ENCODE measurements around the gene SH3BP5L.

SH3BP5L gene

DNA sequence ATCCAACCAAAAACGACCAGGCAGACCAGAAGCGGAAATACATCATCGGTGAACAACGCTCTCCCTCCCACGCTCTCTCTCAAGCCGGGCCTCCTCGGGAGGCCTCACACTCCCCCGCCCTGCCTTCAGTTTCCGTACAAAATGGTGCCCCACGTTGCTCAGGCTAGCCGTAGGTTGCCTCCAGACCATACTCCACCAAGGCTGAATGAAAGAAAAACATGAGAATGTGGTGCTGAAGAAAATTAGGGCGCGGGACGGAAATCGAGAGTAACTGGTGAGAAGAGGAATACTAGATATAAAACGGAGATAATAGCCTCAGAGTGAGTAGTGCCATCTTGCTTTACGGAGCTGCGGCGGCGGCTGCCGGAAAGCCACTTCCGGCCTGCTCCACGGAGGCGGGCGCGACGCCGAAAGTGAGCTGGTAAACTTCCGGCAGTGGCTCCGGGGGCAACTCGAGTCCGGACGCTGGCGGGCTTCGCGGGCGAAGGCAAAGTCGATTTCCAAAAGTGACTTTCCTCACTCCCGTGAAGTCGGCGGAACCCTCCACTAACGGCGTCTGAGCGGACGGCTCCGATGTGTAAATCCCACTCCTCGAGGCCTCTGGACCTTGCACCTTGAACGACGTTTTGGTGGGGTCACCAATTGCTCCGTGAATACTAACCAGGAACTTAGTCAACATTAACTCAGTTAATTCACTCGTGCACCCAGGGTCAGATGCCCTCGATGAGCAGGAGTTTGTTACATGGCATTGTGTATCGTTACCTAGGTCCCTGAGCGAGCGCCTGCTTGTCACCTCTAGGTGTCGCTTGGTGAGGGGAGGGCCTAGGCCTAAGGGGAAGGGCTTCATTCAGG is at the start of gene SH3BP5L:
Gene SH3BP5L (minus strand): TSS at position 7 of the 852 bp plus-strand sequence. CDS start 980 bp downstream, outside the sequence.
- DNase-seq (ENCODE audit: low spot score), result peak; percentile 96

DNA sequence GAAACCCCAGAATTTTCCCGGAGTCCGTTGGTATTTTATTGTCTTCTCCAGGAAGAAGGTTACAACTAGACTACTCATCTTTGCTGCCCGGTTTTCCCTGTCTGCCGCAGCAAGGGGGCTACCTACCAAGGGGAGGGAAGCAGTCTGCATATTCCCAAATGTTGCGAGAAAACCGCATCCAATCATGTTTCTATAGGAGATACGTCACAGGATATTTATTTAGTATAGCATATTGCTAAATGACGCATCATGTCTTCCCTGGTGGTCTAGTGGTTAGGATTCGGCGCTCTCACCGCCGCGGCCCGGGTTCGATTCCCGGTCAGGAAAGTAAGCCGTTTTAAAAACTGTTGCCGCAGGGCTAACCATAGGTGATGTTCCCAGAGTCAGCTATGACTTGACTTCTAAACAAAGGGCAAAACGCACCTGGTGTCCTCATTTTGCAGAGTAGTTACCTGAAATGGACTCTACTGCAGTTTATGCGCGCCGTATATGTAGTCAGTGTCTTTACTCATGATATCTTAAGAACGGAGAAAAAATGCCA is 48.3 kb upstream of the SH3BP5L start:
- peak; percentile 94 for DNase-seq (ENCODE audit: low spot score)

DNA sequence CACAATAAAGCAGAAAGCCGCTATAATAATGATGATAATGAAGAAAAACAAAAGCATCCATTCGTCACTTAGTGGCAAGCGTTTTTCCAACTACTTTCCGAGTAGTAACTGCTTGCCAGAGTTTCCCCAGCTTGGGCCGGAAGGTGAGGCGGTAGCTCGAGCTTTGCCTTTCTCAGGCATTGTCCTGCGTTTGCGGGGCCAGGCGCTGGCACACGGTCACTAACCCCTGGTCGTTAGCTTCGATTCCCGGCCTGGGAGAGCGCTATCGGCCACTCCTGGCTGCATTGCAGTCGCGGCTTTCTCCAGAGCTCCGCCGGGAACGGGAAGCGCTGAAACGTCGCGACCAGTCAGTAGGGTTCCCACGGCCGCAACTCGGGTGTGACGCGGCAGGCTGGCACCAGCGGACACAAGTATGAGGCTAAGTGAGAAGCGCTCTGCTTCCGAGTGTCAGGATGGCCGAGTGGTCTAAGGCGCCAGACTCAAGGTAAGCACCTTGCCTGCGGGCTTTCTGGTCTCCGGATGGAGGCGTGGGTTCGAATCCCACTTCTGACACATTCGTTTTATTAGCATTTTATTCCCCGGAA is 47.8 kb upstream of the SH3BP5L start:
- DNase-seq (ENCODE audit: low spot score), result peak; percentile 98

DNA sequence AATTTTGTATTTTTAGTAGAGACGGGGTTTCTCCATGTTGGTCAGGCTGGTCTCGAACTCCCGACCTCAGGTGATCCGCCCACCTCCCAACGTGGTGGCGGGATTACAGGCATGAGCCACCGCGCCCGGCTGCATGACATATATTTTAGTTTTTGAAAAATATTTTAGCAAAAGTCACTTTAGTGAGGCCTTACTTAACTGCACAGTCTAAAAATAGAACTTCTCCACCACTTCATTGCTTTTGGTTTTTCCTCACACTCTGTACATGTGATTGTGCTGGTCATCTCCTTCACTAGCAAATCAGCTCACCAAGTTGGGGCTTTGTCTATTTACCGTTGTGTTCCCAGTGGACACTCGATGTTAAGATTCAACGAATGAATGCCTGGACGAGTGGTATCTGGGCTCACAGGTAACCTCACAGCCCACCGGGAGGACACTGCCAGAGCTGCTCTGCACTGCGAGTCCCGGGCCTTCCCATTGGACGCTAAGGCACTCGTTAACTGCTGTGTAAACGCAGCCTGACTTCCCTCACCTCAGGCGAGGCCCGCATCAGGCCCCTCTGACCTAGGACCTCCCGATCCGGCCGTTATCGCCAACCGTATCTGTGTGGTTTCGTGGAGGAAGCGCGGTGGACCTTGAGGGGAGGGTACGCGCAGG is 47.2 kb upstream of the SH3BP5L start:
- DNase-seq (ENCODE audit: low spot score), result peak; percentile 71

DNA sequence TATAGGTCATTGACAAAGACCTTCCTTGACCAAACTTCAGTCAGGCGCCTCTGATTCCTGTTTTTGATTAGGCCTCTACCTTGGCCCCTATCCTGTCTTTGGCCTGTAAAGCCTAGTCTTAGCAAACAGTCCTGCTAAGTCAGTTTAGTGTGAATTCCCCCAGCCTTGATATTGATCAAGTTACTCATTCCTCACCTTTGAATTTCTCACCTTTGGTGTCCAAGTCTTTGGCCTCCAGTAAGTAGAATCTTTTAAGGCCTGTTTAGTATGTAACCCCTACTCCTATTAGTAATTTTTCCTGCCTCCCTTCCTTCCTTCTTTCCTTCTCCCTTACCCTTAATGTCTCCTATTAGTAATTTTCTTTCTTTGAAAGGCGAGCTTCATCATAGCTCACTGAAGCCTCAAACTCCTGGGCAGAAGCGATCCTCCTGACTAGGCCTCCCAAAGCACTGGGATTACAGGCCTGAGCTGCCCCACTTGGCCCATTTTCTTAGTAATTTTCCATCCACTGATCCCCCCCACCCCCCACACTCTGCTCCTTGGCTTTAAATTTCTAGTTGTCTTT is 46.2 kb upstream of the SH3BP5L start:
- no peak for DNase-seq (ENCODE audit: low spot score)

DNA sequence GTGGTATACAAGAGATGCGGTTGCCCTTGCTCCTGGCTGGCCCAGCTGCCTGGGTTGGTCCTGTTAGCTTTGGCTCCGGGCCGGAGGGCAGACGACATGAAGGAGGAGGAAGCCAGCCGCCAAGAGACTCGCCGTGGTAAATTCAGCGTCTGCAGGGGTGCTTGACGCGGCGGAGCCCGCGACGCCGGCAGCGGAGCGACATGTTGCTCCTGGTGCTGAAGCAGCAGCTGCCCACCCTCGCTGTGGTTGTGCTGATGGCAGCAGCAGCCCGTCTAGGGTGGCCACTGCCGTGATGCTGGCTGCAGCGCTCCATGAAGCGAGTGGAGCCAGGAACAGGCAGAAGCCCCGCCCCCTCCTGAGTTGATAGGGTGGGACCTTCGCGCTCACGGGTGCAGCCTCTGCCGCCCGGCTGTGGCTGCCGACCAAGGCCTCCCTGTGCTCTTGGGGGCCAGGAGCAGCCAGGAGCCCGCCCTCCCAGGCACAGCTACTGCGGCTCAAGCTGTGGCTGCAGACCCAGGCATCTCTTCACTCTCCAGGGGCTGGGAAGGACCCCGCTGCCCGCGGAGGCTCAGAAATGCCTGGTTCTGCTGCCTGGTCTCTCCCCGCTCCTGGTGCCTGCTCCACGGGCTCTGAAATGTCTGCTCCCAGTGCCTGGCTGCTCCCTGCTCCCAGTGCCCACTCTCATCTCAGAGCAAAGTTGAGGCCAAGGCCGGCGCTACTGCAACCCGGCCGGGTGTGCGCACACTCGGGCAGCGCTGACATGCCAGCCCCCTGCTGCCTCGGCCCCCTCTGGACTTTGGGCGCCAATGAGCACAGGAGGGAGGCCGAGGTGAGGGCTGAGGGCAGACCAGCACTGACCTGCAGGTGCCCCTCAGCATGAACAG is 37.5 kb upstream of the SH3BP5L start:
- DNase-seq (ENCODE audit: low spot score), result peak; percentile 72

DNA sequence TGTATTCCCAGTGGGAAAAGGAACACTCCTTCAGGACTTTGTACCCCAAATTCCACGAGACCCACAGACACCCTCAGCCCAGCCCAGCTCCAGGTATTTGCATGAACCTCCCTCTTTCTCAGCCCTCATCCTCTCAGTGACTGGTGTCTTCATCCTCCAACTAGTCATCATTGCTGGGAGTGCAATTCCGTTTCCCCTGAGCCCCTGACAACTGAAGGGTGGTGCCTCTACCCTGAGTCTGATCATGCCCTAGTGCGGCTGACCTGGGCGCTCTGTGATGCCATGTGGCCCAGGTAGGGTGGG is 36.9 kb upstream of the SH3BP5L start:
- DNase-seq (ENCODE audit: low spot score), result no peak

DNA sequence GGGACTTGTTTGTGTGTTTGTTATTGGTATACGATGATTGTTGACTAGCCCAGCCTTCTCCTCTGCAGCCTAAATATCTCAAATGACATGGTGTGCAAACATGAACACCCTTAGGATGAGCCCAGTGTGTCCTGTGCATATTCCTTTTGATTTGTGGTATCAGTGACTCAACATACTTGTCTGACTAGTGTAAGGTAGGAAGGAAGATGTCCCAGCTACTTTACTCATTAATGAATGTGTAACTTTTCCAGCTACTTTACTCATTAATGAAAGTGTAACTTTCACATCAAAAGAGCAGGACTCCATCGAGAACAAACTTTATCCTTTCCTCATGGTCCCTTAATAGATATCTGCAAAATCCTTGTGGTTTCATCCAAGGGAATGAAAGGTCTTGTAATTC is 35.9 kb upstream of the SH3BP5L start:
- DNase-seq (ENCODE audit: low spot score), result no peak

DNA sequence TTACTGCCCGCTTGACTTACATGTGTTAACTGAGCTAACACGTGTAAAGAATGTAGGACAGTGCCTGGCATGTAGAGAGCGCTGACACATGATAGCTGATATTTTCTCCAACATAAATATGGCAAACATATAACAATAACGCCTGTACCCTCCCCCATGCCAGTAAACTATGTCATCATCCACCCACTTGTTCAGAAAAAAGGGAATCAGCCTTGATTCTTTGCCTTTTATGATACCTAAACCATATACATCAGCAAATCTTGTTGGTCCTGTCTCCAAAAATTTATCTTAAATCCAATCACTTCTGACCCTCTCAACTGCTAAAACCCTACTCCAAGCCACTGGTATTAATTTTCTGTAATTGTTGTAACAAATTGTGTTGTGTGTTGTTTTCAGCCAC is 34.3 kb upstream of the SH3BP5L start:
- DNase-seq (ENCODE audit: low spot score), result no peak

DNA sequence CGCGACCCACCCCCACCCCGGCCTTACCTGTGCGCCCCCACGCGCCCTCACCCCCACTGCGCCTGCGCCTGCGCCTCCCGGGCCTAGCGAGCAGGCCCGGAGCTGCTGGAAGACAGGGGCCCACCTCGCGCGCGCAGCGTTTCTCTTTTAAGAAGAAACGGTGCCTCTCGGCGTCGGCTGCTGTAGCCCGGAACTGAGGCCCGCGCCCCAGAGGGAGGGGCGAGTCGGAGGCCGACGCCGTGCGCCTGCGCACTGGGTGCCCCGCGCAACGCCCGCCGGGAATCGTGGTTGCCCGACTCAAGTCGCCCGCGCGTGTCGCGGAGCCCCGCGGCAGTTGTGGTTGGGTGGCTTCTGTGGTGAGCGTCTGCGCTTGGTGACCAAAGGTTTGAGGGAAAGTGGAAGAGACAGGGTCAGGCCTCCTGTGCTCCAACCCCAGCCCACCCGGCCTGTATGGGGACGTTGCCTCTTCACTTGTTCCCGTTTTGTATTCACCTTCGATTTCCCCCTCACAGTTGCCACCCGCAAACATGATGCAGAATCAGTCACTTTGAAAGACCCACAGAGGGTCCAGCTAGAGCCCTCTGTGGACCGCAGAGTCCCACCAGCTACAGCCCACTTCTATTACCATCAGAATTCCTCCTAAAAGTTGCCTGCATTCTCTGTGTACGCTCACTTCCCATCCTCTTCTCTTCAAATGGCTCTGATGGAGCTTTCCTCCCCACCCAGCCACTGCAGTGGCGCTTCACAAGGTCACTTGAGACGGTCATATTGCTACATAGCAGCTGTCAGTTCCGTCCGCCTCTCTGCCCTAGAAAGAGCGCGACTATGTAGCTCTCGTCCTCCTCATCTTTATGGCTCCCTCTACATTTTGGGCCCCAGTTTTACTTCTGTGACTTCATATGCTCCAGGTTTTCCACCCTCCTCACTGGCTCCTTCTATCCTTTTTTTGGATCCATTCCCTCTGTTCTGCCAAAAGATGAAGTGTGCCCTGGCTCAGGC is 33.5 kb upstream of the SH3BP5L start, which contains the start of gene ZNF692:
Gene ZNF692 (minus strand): TSS at position 195 of the 999 bp plus-strand sequence. CDS start 776 bp downstream, outside the sequence.
- peak; percentile 97 for DNase-seq (ENCODE audit: low spot score)

DNA sequence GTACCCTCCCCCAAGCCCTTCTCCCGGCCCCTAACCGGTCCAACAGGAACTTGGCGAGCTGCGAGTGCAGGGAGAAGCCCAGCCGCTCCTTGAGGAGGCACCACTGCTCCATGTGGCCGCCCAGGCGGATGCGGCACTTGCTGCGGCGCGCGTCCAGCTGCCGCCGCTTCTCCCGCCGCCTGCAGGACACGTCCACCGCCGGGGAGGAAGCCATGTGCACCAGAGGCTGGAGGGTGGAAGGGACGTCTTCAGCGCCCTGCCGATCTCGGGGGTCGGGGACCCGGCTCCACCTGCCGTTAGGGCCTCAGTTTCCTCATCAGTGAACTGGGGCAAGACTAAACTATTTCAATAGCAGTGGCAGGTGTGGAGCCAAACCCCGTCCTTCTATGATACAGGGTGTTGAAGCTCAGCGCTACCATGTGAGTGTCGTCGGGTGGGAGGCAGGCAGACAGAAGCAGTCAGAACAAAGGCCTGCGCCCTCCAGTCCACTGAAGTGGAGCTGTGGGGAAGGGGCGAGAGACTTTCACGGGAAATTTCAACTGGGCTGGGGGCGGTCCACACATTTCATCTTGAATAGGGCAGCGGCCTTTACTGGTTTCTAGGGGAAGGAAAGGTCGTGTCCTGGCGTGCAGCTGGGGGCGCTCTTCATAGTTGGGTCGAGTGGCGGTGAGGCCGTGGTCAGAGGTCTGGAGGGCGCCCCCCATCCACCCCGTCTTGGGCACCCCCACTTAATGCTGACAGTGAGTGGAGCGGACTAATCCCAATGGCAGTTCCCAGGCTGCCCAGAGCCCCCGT is 32.6 kb upstream of the SH3BP5L start:
- peak; percentile 54 for DNase-seq (ENCODE audit: low spot score)

DNA sequence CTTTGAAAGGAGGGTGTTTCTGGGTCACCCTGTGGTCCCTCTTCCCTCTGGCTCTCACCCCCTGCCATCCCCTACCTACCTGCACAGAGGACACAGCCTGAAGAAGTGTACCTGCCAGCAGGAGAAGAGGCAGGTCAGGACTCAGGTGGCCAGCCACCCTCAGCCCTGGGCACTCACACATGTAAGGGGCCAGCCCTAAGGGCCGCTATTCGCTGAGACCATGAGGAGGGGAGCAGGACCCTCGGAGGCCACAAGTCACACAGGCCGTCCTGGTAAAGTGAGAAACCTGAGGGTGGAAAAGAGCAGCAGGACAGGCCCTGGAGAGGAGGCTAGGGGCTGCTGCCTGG is 32.0 kb upstream of the SH3BP5L start:
- no peak for DNase-seq (ENCODE audit: low spot score)

DNA sequence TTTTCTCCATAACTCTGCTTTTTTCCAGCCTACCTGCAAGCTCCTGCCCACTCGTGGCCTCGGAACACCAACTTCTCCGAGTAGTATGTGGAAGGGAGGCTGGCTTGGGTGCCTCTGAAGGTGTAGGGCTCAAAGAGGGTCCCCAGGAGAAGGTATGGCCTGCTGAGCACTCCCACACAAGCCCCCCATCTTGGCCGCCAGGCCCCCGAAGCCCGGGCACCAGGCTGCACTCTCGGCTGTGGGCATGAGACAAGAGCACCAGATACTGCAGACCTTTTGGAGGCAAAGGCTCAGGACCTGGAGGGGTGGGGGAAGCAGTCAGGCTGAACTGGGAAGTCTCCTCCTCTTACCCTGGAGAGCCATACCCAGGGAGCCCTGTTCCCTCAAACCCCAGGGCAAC is 31.5 kb upstream of the SH3BP5L start:
- no peak for DNase-seq (ENCODE audit: low spot score)

DNA sequence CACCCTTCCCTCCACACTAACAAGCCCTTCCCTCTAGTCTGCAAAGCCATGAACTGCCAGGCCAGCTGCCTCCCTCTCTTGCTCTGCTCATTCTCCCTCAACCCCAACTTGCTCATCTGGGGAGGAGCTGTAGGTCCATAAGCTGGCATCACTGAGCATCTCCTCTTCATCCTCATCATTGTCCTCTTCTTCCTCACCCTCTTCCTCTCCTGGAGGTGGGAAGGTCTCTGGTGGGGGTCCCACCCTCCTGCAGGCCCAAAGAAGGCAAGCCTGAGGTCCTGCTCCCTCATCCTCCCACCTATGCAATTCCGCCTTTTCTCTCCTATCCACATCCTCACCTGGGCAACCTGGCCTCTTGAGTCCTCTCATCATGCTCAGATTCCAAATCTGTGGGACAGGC is 30.5 kb upstream of the SH3BP5L start:
- DNase-seq (ENCODE audit: low spot score), result no peak

DNA sequence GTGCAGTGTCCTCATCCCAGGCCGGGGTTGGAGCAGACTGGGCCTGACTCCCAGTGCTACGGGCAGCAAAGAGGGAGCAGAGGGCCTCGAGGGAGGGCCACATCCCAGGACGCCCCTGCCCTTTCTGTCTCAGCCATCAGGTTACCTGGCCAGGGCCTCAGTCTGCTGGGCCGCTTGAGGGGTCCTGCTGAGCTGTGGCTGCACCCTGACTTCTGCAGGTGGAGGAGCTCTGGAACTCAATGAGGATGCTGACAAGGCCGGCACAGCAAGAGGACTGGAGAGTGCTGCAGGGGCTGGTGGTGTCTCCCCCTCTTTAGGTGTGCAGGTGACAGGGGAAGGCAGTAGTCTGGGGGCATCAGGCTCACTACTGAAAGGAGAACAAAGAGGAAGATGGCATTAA is 29.9 kb upstream of the SH3BP5L start:
- DNase-seq (ENCODE audit: low spot score), result no peak

DNA sequence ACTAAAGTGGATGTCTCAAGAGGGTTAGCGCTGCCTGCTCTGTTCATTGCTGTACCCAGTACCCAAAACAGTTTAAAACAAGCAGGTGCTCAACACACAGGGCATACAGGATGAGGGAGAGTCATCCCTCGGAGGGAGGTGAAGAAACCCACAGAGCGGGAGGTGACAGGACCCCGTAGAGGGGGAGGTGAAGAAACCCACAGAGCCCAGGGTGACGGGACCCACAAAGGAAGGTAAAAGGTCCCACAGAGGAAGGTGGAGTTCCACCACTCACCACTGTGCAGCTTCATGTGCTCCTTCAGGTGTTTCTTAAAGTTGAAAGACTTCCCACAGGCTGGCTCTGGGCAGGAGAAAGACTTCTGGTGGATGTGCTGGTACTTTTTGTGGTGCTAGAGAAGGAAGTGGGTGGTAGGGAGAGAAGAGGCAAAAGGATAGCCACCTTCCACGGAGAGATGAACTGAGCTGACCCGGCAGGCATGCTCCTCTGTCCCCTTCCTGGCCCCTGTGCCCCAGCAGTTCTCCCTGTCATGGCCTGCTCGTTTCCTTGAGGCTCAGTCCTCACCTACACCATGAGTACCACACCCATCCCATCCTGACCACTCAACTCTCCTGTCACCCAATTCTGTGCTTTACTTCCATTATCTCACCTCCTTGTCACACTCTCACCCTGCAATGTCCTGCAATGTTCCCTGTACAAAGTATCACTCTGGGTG is 28.1 kb upstream of the SH3BP5L start:
- no peak for DNase-seq (ENCODE audit: low spot score)

DNA sequence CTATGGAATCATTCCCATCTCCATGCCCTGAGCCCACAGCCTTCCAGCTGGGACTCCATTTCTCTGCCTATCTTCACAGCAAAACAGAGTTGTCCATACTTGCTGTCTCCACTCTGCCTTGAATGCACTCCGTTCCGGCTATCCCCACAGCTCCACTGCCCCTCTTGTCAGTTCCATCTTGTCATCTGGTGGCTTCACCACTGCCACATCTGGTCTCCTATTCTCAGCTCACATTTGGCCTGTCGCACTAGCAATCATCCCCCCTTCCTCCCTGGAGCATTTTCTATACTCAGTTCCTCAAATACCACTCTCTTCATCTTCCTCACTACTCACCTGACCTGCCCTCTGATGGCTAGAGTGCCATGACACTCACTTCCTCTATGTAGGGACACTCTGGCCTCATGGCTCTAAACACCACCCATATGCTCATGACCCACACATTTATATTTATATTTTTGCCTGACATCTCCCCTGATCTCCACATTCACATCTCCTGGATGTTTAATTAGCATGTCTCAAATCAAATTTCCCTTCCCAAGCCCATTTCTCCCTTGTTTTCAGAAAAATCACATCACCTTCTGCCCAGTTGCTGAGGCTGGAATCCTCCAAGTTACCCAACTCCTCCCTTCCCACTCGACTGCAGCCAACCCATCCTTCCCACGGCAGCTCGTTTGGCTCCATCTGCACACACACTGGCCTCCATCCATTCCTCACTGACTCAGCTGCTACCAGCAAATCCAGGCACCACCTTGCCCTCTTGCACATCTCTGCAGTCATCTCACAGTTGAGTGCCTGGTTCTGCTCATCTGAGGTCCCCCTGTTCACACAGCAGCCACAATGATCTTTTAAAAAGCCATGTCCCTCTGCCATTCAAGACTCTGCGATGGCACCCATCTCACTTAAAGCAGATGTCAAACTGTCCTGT is 27.0 kb upstream of the SH3BP5L start:
- no peak for DNase-seq (ENCODE audit: low spot score)

DNA sequence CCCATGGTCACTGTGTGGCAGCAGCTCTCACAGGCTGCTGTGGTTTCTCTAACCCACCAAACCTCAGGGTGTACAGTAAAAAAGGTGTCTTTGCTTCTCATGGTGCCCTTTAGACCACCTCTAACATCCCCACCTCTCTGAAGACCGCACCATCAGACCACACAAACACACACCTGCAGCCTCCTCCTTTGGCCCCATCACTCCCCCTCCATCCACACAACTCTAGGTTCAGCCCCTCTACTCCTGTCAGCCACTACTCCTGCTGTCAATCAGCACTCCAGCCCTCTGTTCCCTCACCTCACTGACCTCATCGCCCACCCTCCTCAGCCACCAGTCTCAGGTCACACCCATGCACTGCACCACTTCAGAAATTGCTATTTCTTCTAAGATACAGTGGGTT is 25.7 kb upstream of the SH3BP5L start:
- DNase-seq (ENCODE audit: low spot score), result no peak

Data from hematopoietic multipotent progenitor cell treated with erythropoietin and hydrocortisone succinate and interleukin-3 and kit ligand, for 17 days (in vitro differentiated cells).